ENCODE data around the gene MALSU1.
"Not testable (repeated sequence)": the region's sequence is repeated elsewhere in the genome, so short reads cannot be mapped to it uniquely, and the experiment has no call there.

Gene MALSU1

GRCh38 chr7:23285657-23286646, 13.2 kb upstream of the MALSU1 start:
- DNase-seq = no peak

- DNase-seq = no peak
Measured at GRCh38 chr7:23287612-23288011, 11.5 kb upstream of the MALSU1 start.

- no peak for DNase-seq
Measured at GRCh38 chr7:23290993-23291392, 8.1 kb upstream of the MALSU1 start.

- no peak for DNase-seq
Measured at GRCh38 chr7:23291957-23292560, 7.1 kb upstream of the MALSU1 start.

- no peak for DNase-seq
Measured at GRCh38 chr7:23292623-23293022, 6.5 kb upstream of the MALSU1 start.

- DNase-seq = no peak
Measured at GRCh38 chr7:23293500-23294073, 5.6 kb upstream of the MALSU1 start.

- no peak for DNase-seq
Measured at GRCh38 chr7:23294549-23295400, 4.4 kb upstream of the MALSU1 start.

GRCh38 chr7:23295401-23295697, 3.8 kb upstream of the MALSU1 start:
- DNase-seq = no peak

GRCh38 chr7:23298141-23298881, 828 bp upstream of the MALSU1 start:
- DNase-seq = peak; percentile 85

GRCh38 chr7:23299770-23300300, 696 bp downstream of the MALSU1 start:
- DNase-seq = peak; percentile 8

- DNase-seq = no peak
Measured at GRCh38 chr7:23306936-23307521, 7.9 kb downstream of the MALSU1 start.

- no peak for DNase-seq
Measured at GRCh38 chr7:23308754-23309153, 9.6 kb downstream of the MALSU1 start.

- DNase-seq = not testable (repeated sequence)
Measured at GRCh38 chr7:23312141-23312540, 13.0 kb downstream of the MALSU1 start.

GRCh38 chr7:23315366-23315765, 16.2 kb downstream of the MALSU1 start:
- DNase-seq = no peak

GRCh38 chr7:23331132-23331531, 32.0 kb downstream of the MALSU1 start:
- DNase-seq = no peak

GRCh38 chr7:23332193-23332592, 33.1 kb downstream of the MALSU1 start:
- DNase-seq = no peak

GRCh38 chr7:23332910-23333612, 33.9 kb downstream of the MALSU1 start:
- DNase-seq = peak; percentile 52

- DNase-seq = peak; percentile 96
Measured at GRCh38 chr7:23333671-23334246, 34.6 kb downstream of the MALSU1 start.

- DNase-seq = peak; percentile 99
Measured at GRCh38 chr7:23334482-23335056, 35.4 kb downstream of the MALSU1 start.

- DNase-seq = no peak
Measured at GRCh38 chr7:23335136-23335535, 36.0 kb downstream of the MALSU1 start.

All from fibroblast of skin of back (primary cell).